HepG2 (cell line): ENCODE data around the gene PDE4D. TPM values are rescaled to one million over a fixed set of nuclear protein-coding genes. Genes with fewer than 3 reads are reported as not detected.
A peak's percentile ranks its signal among the peaks of the same experiment; 100 is the strongest.

Experiments used
- ATAC-seq: fragments of 200-7000 bp; cut with Tn5 transposase; 3 replicates; pipeline ENCODE4 v1.9.1; 2020; ENCODE audit warnings: mild to moderate bottlenecking, moderate library complexity
- BruUV-seq: library from RNA; stranded (reverse); fragments of 400-500 nt; replicated peaks from 2 replicates; lab custom pipeline; 2021; lab: Mats Ljungman, UMichigan
- CTCF ChIA-PET: fragments of 300-600 bp; formaldehyde crosslinking; extraction: SDS; loops from one replicate; lab custom pipeline; 2021; ENCODE audit warnings: low total read pairs, inconsistent platforms, low intra/inter-chr PET ratio; lab: Yijun Ruan, JAX
- POLR2A ChIA-PET: fragments of 350-600 bp; sonication (Branson Sonifier 250); formaldehyde crosslinking; loops from one replicate; lab custom pipeline; 2020; ENCODE audit warnings: antibody characterized with exemption, inconsistent platforms; lab: Yijun Ruan, JAX
- DNase-seq: peaks from one replicate; pipeline ENCODE4 v3.0.0-alpha.2; 2015; ENCODE audit warnings: low spot score
- FAIRE-seq: peaks from 3 replicates; lab custom pipeline; 2011; peaks lifted over from hg19 to GRCh38; lab: Jason Lieb, UNC
- H2AFZ ChIP-seq: one replicate; pipeline ENCODE4 v1.6.1; 2011; ENCODE audit warnings: low read length, inconsistent platforms
- H3K27ac ChIP-seq: fragments of 300-600 bp; 3 replicates; pipeline ENCODE4 v1.8.0; 2011; ENCODE audit warnings: mixed run types, mild to moderate bottlenecking, mixed read lengths, low read length, inconsistent platforms; ENCODE audit not compliant: insufficient read depth; ENCODE audit errors: extremely low read length
- H3K27me3 ChIP-seq, 2 experiments: fragments of 200-600 bp in 1 of 2; 2 replicates in 1 of 2; 3 replicates in 1 of 2; pipeline versions ENCODE4 v1.6.0 to v1.8.0; 2011; ENCODE audit warnings: low read length in 2 of 2, mild to moderate bottlenecking in 2 of 2, moderate library complexity in 2 of 2, inconsistent platforms in 1 of 2; ENCODE audit not compliant: insufficient read depth in 2 of 2, control insufficient read depth in 1 of 2
- H3K36me3 ChIP-seq, 2 experiments: fragments of 200-600 bp in 1 of 2; replicated peaks in 1 of 2; 2 replicates in 1 of 2; 3 replicates in 1 of 2; pipeline versions ENCODE4 v1.5.1 to v1.8.0; 2011; ENCODE audit warnings: low read length in 2 of 2, inconsistent platforms in 1 of 2; ENCODE audit not compliant: insufficient read depth in 2 of 2, control insufficient read depth in 1 of 2
- H3K4me1 ChIP-seq: 2 replicates; pipeline ENCODE4 v1.5.1; 2012; ENCODE audit warnings: low read length, inconsistent platforms; ENCODE audit not compliant: insufficient read depth
- H3K4me2 ChIP-seq: 2 replicates; pipeline ENCODE4 v1.6.0; 2011; ENCODE audit warnings: low read depth, low read length, inconsistent platforms
- H3K4me3 ChIP-seq, 3 experiments: fragments of 200-600 bp in 1 of 3; sonication (generic), shearing (Covaris generic) in 1 of 3; replicated peaks in 1 of 3; 2 replicates each; pipeline ENCODE4 v1.5.1; 2011 to 2016; ENCODE audit warnings: low read length in 3 of 3, inconsistent platforms in 2 of 3, low read depth in 2 of 3, mild to moderate bottlenecking in 2 of 3, control low read depth in 1 of 3, mixed read lengths in 1 of 3; ENCODE audit not compliant: insufficient read depth in 1 of 3
- H3K79me2 ChIP-seq: one replicate; pipeline ENCODE4 v1.6.1; 2011; ENCODE audit warnings: low read length, inconsistent platforms; ENCODE audit not compliant: insufficient read depth
- H3K9ac ChIP-seq: 2 replicates; pipeline ENCODE4 v1.6.0; 2011; ENCODE audit warnings: mild to moderate bottlenecking, low read depth, low read length, inconsistent platforms; ENCODE audit not compliant: insufficient read depth
- H3K9me3 ChIP-seq: 2 replicates; pipeline ENCODE4 v1.5.1; 2012; ENCODE audit warnings: mild to moderate bottlenecking, low read length
- H4K20me1 ChIP-seq: 2 replicates; pipeline ENCODE4 v1.6.0; 2011; ENCODE audit warnings: inconsistent platforms, mild to moderate bottlenecking, low read length, moderate library complexity; ENCODE audit not compliant: insufficient read depth
- BCL6 ChIP-seq: IDR thresholded peaks from 2 replicates; pipeline ENCODE4 v1.6.1; 2016; ENCODE audit warnings: missing genetic modification reagents, missing compliant biosample characterization
- MAFF ChIP-seq: IDR thresholded peaks from 2 replicates; pipeline ENCODE4 v1.6.1; 2011; ENCODE audit warnings: low read depth, low read length, improper control_type of control experiment
- MAFK ChIP-seq, 2 experiments: IDR thresholded peaks in 1 of 2; conservative IDR thresholded peaks in 1 of 2; 2 replicates each; pipeline ENCODE4 v1.6.1; 2011; ENCODE audit warnings: improper control_type of control experiment in 2 of 2, low read length in 2 of 2
- MXI1 ChIP-seq: IDR thresholded peaks from 3 replicates; pipeline ENCODE4 v1.6.1; 2012; ENCODE audit warnings: low read depth, low read length, inconsistent platforms, borderline replicate concordance
- ZNF362 ChIP-seq: sonication (generic); formaldehyde crosslinking; IDR thresholded peaks from 2 replicates; pipeline ENCODE4 v1.4.0; 2020; ENCODE audit warnings: missing genetic modification reagents, mild to moderate bottlenecking, borderline replicate concordance
- WGBS: methylation state at CpG from one replicate; pipeline ENCODE4 v1.1.6; 2017; ENCODE audit warnings: low lambda C conversion rate; 5-methylcytosine and 5-hydroxymethylcytosine counted together
- in situ Hi-C: cut with HindIII; loops from 2 replicates; pipeline ENCODE4 v1.10.0; 2017; ENCODE audit warnings: low pct_unique_long_range_greater_than_20kb; ENCODE audit not compliant: extremely low pct_ligation_motif_present
- intact Hi-C: fragments of 100-400 bp; cut with micrococcal nuclease; formaldehyde crosslinking; loops from one replicate; pipeline ENCODE4 v1.10.0; 2022; ENCODE audit not compliant: unreplicated experiment
- polyA plus RNA-seq, 8 experiments: library from polyadenylated mRNA; depleted of rRNA in 3 of 8; stranded (reverse) in 7 of 8; unstranded in 1 of 8; fragments of >200 nt; fragmentation: Illumina TruSeq in 4 of 8; extraction: Trizol in 4 of 8; gene quantifications; 2 replicates each; pipeline versions ENCODE4 v1.2.1 to v1.2.3, GENCODE V29; 2011 to 2016; ENCODE audit warnings: low read depth in 4 of 8, missing spikeins in 1 of 8, mixed read lengths in 1 of 8; ENCODE audit not compliant: insufficient read depth in 1 of 8
- total RNA-seq, 5 experiments: library from RNA; depleted of rRNA; stranded (reverse); fragments of >200 nt; fragmentation: Illumina TruSeq; extraction: Trizol; gene quantifications; 2 replicates each; pipeline ENCODE4 v1.2.3, GENCODE V29; 2016; ENCODE audit warnings: low read depth in 1 of 5

The PDE4D gene
- total and polyA plus RNA-seq, 2 of the 13 experiments (the other 11 are each of a cell fraction or from before 2014, with no cell fraction given) = 7.0 to 12.2 TPM

- no peak for ATAC-seq
Measured at GRCh38 chr5:59535561-59535960, 358.0 kb downstream of the PDE4D start.

DNA sequence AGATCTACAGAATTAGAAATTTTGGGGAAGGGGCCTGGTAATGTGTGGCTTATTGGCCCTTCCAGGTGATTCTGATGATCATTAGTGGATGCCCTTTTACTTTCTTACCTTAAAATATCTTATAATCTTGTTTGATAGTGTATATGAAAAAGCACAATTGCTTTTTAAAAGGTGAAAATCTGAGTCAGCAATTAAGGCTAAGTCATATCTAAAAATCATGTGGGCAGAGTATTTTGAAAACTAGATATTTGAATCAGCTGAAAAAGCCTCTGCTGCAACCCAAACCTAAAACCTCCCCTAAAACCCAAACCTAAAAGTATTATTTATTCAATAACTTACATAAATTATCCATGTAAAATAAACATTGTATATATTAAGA lies 359.8 kb downstream of the PDE4D start:
- in situ Hi-C loops = no loop called here
- no peak for TF ChIP-seq MXI1
- peak in 1 of 2 experiments; percentile 84; a peak in 2 of 4 replicates for TF ChIP-seq MAFK (conservative IDR thresholded peaks at IDR 0.05 in 1 of 2, IDR thresholded peaks at IDR 0.05 in 1 of 2; ENCODE audit: low read length in 2 of 2)
- TF ChIP-seq ZNF362 (CRISPR knock-in tag) = no peak
- TF ChIP-seq MAFF = peak; percentile 73

More at GRCh38 chr5:59535561-59535960, 358.0 kb downstream of the PDE4D start:
- H3K79me2 ChIP-seq = no peaks in the 10 kb centered on the region
- H4K20me1 ChIP-seq = no peaks in the 10 kb centered on the region
- intact Hi-C loops (no loop called here), in situ Hi-C loops (no loop called here)
- no peak overlapping the region for H3K4me3 ChIP-seq
- no peak overlapping the region for H3K9ac ChIP-seq
- no peaks in the 10 kb centered on the region for H3K4me1 ChIP-seq
- no TSS peak for BruUV-seq
- POLR2A ChIA-PET = no interaction called here
- WGBS = 93% methylated on average over 2 of the region's 2 CpGs
- no peak overlapping the region for H3K27ac ChIP-seq
- TF ChIP-seq BCL6 (CRISPR knock-in tag) = no peak
- H3K27me3 ChIP-seq = no peaks in the 10 kb centered on the region
- H3K4me2 ChIP-seq = no peak overlapping the region
- H3K36me3 ChIP-seq = no peaks in the 10 kb centered on the region
- CTCF ChIA-PET = no interaction called here
- no peak for DNase-seq
- no peak for FAIRE-seq
- H3K9me3 ChIP-seq = no peaks in the 10 kb centered on the region
- no peak overlapping the region for H2AFZ ChIP-seq

More for the DNA sequence above, 359.8 kb downstream of the PDE4D start:
- Histone ChIP-seq H3K36me3 (no peaks in the 10 kb centered on the region), H3K27me3 (no peaks in the 10 kb centered on the region), H3K9me3 (no peaks in the 10 kb centered on the region), H3K4me2 (no peak overlapping the region), H3K4me3 (no peak overlapping the region), H4K20me1 (no peaks in the 10 kb centered on the region), H3K9ac (no peak overlapping the region), H2AFZ (no peak overlapping the region), H3K27ac (no peak overlapping the region), H3K4me1 (no peaks in the 10 kb centered on the region), H3K79me2 (no peaks in the 10 kb centered on the region)
- DNase-seq (no peak), FAIRE-seq (no peak), ATAC-seq (no peak)
- BruUV-seq = no TSS peak
- POLR2A ChIA-PET = no interaction called here
- CTCF ChIA-PET = no interaction called here
- intact Hi-C loops = no loop called here
